ENCODE results near the gene METTL13. TPM values are rescaled to one million over a fixed set of nuclear protein-coding genes. Genes with fewer than 3 reads are reported as not detected.

Gene METTL13
- total RNA-seq, 1 experiment from 2014 or later, result 41.9 TPM

- Histone ChIP-seq H3K27me3 (ENCODE audit: control insufficient read depth, insufficient read depth, low read length) (no peaks in the 10 kb centered on the region), H3K27ac (ENCODE audit: low read length) (no peak overlapping the region), H3K9me3 (ENCODE audit: control insufficient read depth, insufficient read depth, low read depth, low read length) (no peaks in the 10 kb centered on the region), H3K4me1 (ENCODE audit: control insufficient read depth, insufficient read depth, low read length) (no peaks in the 10 kb centered on the region), H3K4me3 (ENCODE audit: low read depth in 2 of 2, low read length in 2 of 2) (no peak overlapping the region), H3K36me3 (ENCODE audit: control insufficient read depth, insufficient read depth, low read length) (no peaks in the 10 kb centered on the region)
- BruUV-seq (replicated peaks), result no TSS peak
- CTCF ChIA-PET, result no interaction called here
- POLR2A ChIA-PET, result no interaction called here
- in situ Hi-C loops (cut with HindIII; ENCODE audit: low pct_unique_long_range_greater_than_20kb, low sequenced_read_pairs), result no loop called here
- DNase-seq (ENCODE audit: low read depth, low spot score) (no peak), ATAC-seq (no peak)
- intact Hi-C loops (cut with micrococcal nuclease; ENCODE audit: unreplicated experiment), result no loop called here
- TF ChIP-seq, protein P1, sequence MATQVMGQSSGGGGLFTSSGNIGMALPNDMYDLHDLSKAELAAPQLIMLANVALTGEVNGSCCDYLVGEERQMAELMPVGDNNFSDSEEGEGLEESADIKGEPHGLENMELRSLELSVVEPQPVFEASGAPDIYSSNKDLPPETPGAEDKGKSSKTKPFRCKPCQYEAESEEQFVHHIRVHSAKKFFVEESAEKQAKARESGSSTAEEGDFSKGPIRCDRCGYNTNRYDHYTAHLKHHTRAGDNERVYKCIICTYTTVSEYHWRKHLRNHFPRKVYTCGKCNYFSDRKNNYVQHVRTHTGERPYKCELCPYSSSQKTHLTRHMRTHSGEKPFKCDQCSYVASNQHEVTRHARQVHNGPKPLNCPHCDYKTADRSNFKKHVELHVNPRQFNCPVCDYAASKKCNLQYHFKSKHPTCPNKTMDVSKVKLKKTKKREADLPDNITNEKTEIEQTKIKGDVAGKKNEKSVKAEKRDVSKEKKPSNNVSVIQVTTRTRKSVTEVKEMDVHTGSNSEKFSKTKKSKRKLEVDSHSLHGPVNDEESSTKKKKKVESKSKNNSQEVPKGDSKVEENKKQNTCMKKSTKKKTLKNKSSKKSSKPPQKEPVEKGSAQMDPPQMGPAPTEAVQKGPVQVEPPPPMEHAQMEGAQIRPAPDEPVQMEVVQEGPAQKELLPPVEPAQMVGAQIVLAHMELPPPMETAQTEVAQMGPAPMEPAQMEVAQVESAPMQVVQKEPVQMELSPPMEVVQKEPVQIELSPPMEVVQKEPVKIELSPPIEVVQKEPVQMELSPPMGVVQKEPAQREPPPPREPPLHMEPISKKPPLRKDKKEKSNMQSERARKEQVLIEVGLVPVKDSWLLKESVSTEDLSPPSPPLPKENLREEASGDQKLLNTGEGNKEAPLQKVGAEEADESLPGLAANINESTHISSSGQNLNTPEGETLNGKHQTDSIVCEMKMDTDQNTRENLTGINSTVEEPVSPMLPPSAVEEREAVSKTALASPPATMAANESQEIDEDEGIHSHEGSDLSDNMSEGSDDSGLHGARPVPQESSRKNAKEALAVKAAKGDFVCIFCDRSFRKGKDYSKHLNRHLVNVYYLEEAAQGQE (IDR thresholded peaks at IDR 0.05; ENCODE audit: insufficient read depth in 1 of 2, low read depth in 2 of 2, low read length in 1 of 2), result no peak
- no peak for TF ChIP-seq TCF7L2 (IDR thresholded peaks at IDR 0.05; ENCODE audit: low read depth, low read length)
- TF ChIP-seq CTCF (IDR thresholded peaks at IDR 0.05), result no peak
- TF ChIP-seq SIN3A (IDR thresholded peaks at IDR 0.05; ENCODE audit: borderline replicate concordance, insufficient read depth, low read depth, low read length), result no peak
- TF ChIP-seq POLR2AphosphoS5 (IDR thresholded peaks at IDR 0.05; ENCODE audit: low read depth, low read length), result no peak
These were observed 33.2 kb downstream of the METTL13 start for GRCh38 chr1:171814692-171815091.

DNA sequence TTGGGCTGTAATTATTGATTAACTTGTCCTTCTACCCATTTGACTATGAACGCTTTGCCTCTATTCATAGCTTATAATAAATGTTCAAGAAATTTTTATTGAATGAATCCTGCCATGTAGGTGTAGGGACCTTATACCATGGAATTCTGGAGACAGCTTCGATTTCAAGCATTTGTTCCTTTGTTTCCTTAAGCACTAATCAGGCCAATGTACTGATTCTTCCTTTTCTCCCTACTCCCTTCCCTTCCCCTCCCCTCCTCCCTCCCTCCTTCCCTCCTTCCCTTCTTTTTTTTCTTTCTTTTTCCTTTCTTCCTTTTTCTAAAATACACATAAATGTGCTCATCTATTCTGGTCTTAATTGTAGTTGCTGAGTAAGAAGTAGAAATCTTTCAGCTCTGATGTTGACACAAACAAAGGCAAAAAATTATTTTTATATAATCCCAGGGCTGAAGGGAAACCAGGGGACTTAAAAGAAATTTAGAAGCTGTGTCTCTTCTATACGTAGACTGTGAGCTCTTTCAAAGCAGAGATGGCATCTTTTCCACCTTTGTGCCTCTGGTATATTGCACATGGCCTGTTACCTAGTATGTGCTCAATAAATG is 34.9 kb downstream of the METTL13 start:
- intact Hi-C loops (cut with micrococcal nuclease; ENCODE audit: unreplicated experiment), result no loop called here
- Histone ChIP-seq H3K4me3 (ENCODE audit: low read depth in 2 of 2, low read length in 2 of 2) (no peak overlapping the region), H3K27ac (ENCODE audit: low read length) (no peak overlapping the region), H3K36me3 (ENCODE audit: control insufficient read depth, insufficient read depth, low read length) (no peaks in the 10 kb centered on the region), H3K4me1 (ENCODE audit: control insufficient read depth, insufficient read depth, low read length) (no peaks in the 10 kb centered on the region), H3K27me3 (ENCODE audit: control insufficient read depth, insufficient read depth, low read length) (no peaks in the 10 kb centered on the region), H3K9me3 (ENCODE audit: control insufficient read depth, insufficient read depth, low read depth, low read length) (no peaks in the 10 kb centered on the region)
- TF ChIP-seq, protein P1 (IDR thresholded peaks at IDR 0.05; ENCODE audit: insufficient read depth in 1 of 2, low read depth in 2 of 2, low read length in 1 of 2), result no peak
- TF ChIP-seq SIN3A (IDR thresholded peaks at IDR 0.05; ENCODE audit: borderline replicate concordance, insufficient read depth, low read depth, low read length), result no peak
- no peak for TF ChIP-seq CTCF (IDR thresholded peaks at IDR 0.05)
- no peak for TF ChIP-seq POLR2AphosphoS5 (IDR thresholded peaks at IDR 0.05; ENCODE audit: low read depth, low read length)
- no peak for TF ChIP-seq TCF7L2 (IDR thresholded peaks at IDR 0.05; ENCODE audit: low read depth, low read length)
- no peak for DNase-seq (ENCODE audit: low read depth, low spot score)
- in situ Hi-C loops (cut with HindIII; ENCODE audit: low pct_unique_long_range_greater_than_20kb, low sequenced_read_pairs), result no loop called here
- CTCF ChIA-PET, result interaction anchor here (0.6 kb wide), 1 partner anchor 236 kb away, joined by 7 read pairs; no protein-coding TSS in a partner anchor
- BruUV-seq (replicated peaks), result no TSS peak
- POLR2A ChIA-PET, result interaction anchor here (0.6 kb wide), 1 partner anchor 697 kb away, joined by 3 read pairs; no protein-coding TSS in a partner anchor
- no peak for ATAC-seq

All from Panc1 (cell line).